DND-41 (cell line): ENCODE measurements around the gene TOGARAM2.

ENCODE experiments used
- ATAC-seq: fragments of 200-7000 bp; cut with Tn5 transposase; 3 replicates; pipeline ENCODE4 v1.9.1; 2021; ENCODE audit warnings: low read depth; ENCODE audit not compliant: insufficient read depth
- DNase-seq: peaks from one replicate; pipeline ENCODE4 v3.0.0-alpha.2; 2020
- H2AFZ ChIP-seq: 2 replicates; pipeline ENCODE4 v1.6.0; 2012; ENCODE audit warnings: low read depth, low read length
- H3K27ac ChIP-seq: 2 replicates; pipeline ENCODE4 v1.5.1; 2012; ENCODE audit warnings: low read length, inconsistent platforms
- H3K27me3 ChIP-seq: fragments of 200-600 bp; sonication (generic); 2 replicates; pipeline ENCODE4 v1.6.0; 2012; ENCODE audit warnings: low read length, mild to moderate bottlenecking, inconsistent platforms; ENCODE audit not compliant: insufficient read depth, poor library complexity
- H3K36me3 ChIP-seq: 2 replicates; pipeline ENCODE4 v1.5.1; 2012; ENCODE audit warnings: low read length, inconsistent platforms; ENCODE audit not compliant: insufficient read depth
- H3K4me1 ChIP-seq: 2 replicates; pipeline ENCODE4 v1.5.1; 2012; ENCODE audit warnings: mild to moderate bottlenecking, low read length; ENCODE audit not compliant: insufficient read depth
- H3K4me2 ChIP-seq: 2 replicates; pipeline ENCODE4 v1.6.0; 2012; ENCODE audit warnings: mild to moderate bottlenecking, moderate library complexity, low read length, inconsistent platforms; ENCODE audit not compliant: insufficient read depth
- H3K4me3 ChIP-seq, 2 experiments: fragments of 200-600 bp in 1 of 2; shearing (Covaris generic) in 1 of 2; 2 replicates each; pipeline ENCODE4 v1.5.1; 2012 to 2016; ENCODE audit warnings: inconsistent platforms in 2 of 2, low read length in 2 of 2, mild to moderate bottlenecking in 2 of 2, low read depth in 1 of 2, moderate library complexity in 1 of 2
- H3K79me2 ChIP-seq: 2 replicates; pipeline ENCODE4 v1.6.0; 2012; ENCODE audit warnings: low read length, inconsistent platforms; ENCODE audit not compliant: insufficient read depth
- H3K9ac ChIP-seq: 2 replicates; pipeline ENCODE4 v1.6.0; 2012; ENCODE audit warnings: low read depth, mild to moderate bottlenecking, inconsistent platforms, low read length, moderate library complexity
- H3K9me3 ChIP-seq: 2 replicates; pipeline ENCODE4 v1.5.1; 2012; ENCODE audit warnings: low read length, moderate library complexity, mild to moderate bottlenecking, inconsistent platforms; ENCODE audit not compliant: insufficient read depth, severe bottlenecking
- H4K20me1 ChIP-seq: 2 replicates; pipeline ENCODE4 v1.6.0; 2012; ENCODE audit warnings: low read length; ENCODE audit not compliant: insufficient read depth
- EZH2 ChIP-seq: IDR thresholded peaks from 3 replicates; pipeline ENCODE4 v1.6.1; 2012; ENCODE audit warnings: borderline replicate concordance, low read depth, mild to moderate bottlenecking, moderate library complexity, low read length, inconsistent platforms; ENCODE audit not compliant: severe bottlenecking
- TF ChIP-seq, protein P1 (sequence below): IDR thresholded peaks from 2 replicates; pipeline ENCODE4 v1.5.1; 2012; ENCODE audit warnings: borderline replicate concordance, low read length, moderate library complexity, mild to moderate bottlenecking; ENCODE audit not compliant: poor library complexity, severe bottlenecking; ENCODE audit errors: extremely low read depth

The TOGARAM2 gene

DNA sequence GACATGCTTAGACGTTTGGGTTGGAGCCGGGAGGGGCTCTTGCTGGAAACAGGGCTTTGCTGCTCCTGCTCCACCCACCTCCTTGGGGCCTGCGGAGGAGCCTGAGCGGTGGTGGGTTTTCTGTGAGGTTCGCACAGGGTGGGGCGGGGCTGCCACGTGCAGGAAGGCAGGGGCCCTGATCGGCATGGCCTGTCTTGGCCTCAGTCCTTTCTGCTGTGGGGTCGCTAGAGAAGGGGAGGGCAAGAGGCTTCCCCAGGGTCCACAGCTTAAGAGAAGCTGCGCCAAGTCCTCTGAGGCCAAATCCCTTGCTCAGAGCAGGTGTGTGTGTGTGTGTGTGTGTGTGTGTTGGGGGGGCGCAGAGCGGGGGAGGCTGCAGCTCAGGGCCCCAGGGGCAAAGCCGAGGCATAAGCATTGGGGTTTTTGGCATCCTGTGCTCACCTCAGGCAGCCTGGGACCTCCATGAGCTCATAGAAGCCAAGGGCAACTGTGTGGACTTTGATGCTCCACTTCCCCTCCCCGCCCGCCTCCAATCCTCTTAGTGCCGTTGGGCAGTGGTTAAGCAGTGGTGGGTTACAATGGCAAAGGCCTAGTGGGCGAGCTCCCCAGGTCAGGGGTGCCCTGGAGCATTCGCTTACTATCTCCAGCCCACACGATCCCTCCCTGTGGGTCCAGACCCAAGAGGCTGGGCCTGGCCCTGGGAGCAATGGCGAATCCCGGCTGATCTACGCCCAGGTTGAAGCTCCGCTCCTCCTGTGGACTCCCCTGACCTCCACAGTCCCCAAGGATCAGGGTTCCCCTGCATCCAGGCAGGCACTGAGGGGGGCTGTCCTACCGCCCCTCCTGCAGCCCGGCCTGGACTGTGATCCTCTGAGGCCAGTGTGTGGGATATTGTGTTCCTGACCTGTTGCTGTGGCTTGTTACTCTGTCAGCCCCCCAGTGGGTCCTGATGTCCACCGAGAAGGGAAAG lies 28.9 kb downstream of the TOGARAM2 start:
- H3K4me2 ChIP-seq, result no peak overlapping the region
- no peak overlapping the region for H3K4me3 ChIP-seq
- H2AFZ ChIP-seq, result no peak overlapping the region
- peak overlapping the region; percentile 20; the same call in 1 of the 2 replicates for H3K27ac ChIP-seq
- H3K27me3 ChIP-seq, result no peaks in the 10 kb centered on the region
- peaks cover 5% of the 10 kb centered on the region for H3K9me3 ChIP-seq
- H3K36me3 ChIP-seq, result no peaks in the 10 kb centered on the region
- H3K79me2 ChIP-seq, result no peaks in the 10 kb centered on the region
- peaks cover 26% of the 10 kb centered on the region for H3K4me1 ChIP-seq
- TF ChIP-seq EZH2, result no peak
- no peaks in the 10 kb centered on the region for H4K20me1 ChIP-seq
- peak; percentile 64 for ATAC-seq
- no peak overlapping the region for H3K9ac ChIP-seq
- DNase-seq, result peak; percentile 64

GRCh38 chr2:29010946-29011345 lies 29.8 kb downstream of the TOGARAM2 start:
- H3K27ac ChIP-seq, result no peak overlapping the region; the same call in 1 of the 2 replicates
- H3K36me3 ChIP-seq, result no peaks in the 10 kb centered on the region
- H4K20me1 ChIP-seq, result no peaks in the 10 kb centered on the region
- H3K9me3 ChIP-seq, result no peaks in the 10 kb centered on the region
- no peak overlapping the region for H3K4me3 ChIP-seq
- H3K4me1 ChIP-seq, result peaks cover 26% of the 10 kb centered on the region
- H3K27me3 ChIP-seq, result no peaks in the 10 kb centered on the region
- DNase-seq (peak; percentile 70), ATAC-seq (peak; percentile 56)
- TF ChIP-seq EZH2, result no peak
- TF ChIP-seq, protein P1, sequence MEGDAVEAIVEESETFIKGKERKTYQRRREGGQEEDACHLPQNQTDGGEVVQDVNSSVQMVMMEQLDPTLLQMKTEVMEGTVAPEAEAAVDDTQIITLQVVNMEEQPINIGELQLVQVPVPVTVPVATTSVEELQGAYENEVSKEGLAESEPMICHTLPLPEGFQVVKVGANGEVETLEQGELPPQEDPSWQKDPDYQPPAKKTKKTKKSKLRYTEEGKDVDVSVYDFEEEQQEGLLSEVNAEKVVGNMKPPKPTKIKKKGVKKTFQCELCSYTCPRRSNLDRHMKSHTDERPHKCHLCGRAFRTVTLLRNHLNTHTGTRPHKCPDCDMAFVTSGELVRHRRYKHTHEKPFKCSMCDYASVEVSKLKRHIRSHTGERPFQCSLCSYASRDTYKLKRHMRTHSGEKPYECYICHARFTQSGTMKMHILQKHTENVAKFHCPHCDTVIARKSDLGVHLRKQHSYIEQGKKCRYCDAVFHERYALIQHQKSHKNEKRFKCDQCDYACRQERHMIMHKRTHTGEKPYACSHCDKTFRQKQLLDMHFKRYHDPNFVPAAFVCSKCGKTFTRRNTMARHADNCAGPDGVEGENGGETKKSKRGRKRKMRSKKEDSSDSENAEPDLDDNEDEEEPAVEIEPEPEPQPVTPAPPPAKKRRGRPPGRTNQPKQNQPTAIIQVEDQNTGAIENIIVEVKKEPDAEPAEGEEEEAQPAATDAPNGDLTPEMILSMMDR, result no peak
- no peak overlapping the region for H2AFZ ChIP-seq
- H3K4me2 ChIP-seq, result no peak overlapping the region
- H3K9ac ChIP-seq, result no peak overlapping the region
- no peaks in the 10 kb centered on the region for H3K79me2 ChIP-seq

GRCh38 chr2:29011418-29012060 lies 30.4 kb downstream of the TOGARAM2 start:
- Histone ChIP-seq H4K20me1 (no peaks in the 10 kb centered on the region), H3K4me1 (peaks cover 26% of the 10 kb centered on the region), H3K36me3 (no peaks in the 10 kb centered on the region), H3K27me3 (no peaks in the 10 kb centered on the region), H3K9ac (no peak overlapping the region), H3K27ac (peak overlapping the region; percentile 18; the same call in 1 of the 2 replicates), H3K9me3 (no peaks in the 10 kb centered on the region), H3K79me2 (no peaks in the 10 kb centered on the region), H3K4me2 (no peak overlapping the region), H2AFZ (no peak overlapping the region), H3K4me3 (no peak overlapping the region)
- ATAC-seq (peak; percentile 45), DNase-seq (peak; percentile 58)
- no peak for TF ChIP-seq EZH2
- TF ChIP-seq, protein P1, result no peak
